SK-N-MC (cell line): ENCODE measurements around the gene OR2A25.

Experiments
- EZH2 ChIP-seq: fragments of 200-600 bp; sonication (generic); IDR thresholded peaks from one replicate; pipeline ENCODE4 v1.6.1; 2017; ENCODE audit warnings: antibody characterized with exemption
- POLR2AphosphoS5 ChIP-seq: IDR thresholded peaks from 2 replicates; pipeline ENCODE4 v1.6.1; 2012; ENCODE audit warnings: mild to moderate bottlenecking, low read depth, low read length, borderline replicate concordance

DNA sequence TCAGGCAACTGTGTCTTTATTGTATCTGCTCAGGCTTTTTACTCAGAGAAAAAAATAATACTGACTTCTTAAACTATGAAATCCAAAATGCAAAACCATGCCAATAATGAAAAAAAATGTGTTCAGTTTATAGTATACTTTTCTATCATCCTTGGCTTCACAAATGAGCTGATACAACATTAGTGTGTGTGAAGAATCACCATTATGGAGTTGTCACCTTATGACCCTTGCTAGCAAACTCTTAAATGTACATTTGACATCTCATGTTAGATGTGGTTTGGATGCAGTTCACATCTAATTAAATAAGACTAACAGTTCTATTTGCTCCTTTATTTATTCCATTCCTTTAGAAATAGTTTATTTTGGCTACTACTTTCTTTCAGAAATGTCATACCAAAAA is 35.6 kb downstream of the OR2A25 start:
- TF ChIP-seq POLR2AphosphoS5 (no peak), EZH2 (no peak)
